PC-9 (cell line): ENCODE results near the gene KRT14.
"Not testable (repeated sequence)": the region's sequence is repeated elsewhere in the genome, so short reads cannot be mapped to it uniquely, and the experiment has no call there.

Experiments
- CTCF ChIP-seq: fragments of 200-600 bp; sonication (generic); conservative IDR thresholded peaks from 2 replicates; pipeline ENCODE4 v1.6.1; 2017; ENCODE audit warnings: mixed run types, antibody characterized with exemption, mild to moderate bottlenecking, moderate library complexity
- EZH2 ChIP-seq: fragments of 200-600 bp; sonication (generic); IDR thresholded peaks from 2 replicates; pipeline ENCODE4 v1.8.0; 2017; ENCODE audit warnings: antibody characterized with exemption, low read depth

- not testable (repeated sequence) for TF ChIP-seq CTCF, EZH2
Observed at GRCh38 chr17:41582061-41582968, 4.4 kb downstream of the KRT14 start.
